ENCODE results near the gene ZCCHC3.
"Not testable (repeated sequence)": the region's sequence is repeated elsewhere in the genome, so short reads cannot be mapped to it uniquely, and the experiment has no call there.

ZCCHC3 gene, protein sequence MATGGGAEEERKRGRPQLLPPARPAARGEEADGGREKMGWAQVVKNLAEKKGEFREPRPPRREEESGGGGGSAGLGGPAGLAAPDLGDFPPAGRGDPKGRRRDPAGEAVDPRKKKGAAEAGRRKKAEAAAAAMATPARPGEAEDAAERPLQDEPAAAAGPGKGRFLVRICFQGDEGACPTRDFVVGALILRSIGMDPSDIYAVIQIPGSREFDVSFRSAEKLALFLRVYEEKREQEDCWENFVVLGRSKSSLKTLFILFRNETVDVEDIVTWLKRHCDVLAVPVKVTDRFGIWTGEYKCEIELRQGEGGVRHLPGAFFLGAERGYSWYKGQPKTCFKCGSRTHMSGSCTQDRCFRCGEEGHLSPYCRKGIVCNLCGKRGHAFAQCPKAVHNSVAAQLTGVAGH

DNA sequence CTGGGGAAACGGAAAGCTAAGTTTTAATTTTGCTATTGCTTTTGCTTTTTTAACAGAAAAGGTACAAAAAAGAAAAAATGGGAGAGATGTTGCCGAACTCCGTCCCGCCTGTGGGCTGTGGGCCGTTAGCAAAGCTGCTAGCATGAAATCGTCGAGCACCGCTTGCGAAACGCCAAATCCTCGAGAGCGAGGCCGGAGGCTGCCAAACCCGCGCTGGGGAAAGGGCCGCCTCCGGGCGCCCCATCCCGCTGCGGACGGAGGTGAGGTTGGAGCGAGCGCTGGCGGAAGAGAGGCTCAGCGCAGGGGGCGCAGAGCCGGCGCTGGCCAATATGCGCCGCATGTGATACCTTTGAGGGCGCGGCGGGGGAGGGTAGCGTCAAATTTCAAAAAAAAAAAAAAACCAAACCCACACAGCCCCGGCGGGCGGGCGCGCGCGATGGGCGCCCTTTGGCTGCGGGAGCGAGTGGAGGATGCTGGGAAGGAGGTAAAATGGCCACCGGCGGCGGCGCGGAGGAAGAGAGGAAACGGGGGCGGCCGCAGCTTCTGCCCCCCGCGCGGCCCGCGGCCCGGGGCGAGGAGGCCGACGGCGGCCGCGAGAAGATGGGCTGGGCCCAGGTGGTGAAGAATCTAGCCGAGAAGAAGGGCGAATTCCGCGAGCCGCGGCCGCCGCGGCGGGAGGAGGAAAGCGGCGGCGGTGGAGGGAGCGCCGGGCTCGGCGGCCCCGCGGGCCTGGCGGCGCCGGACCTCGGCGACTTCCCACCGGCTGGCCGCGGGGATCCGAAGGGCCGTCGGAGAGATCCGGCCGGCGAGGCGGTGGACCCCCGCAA is at the start of gene ZCCHC3:
Gene ZCCHC3 (plus strand): TSS at position 473 of the 827 bp plus-strand sequence. CDS start 17 bp downstream, at position 490.
- peak; percentile 91 for DNase-seq

- DNase-seq: no peak
Measured at GRCh38 chr20:251354-251753, 46.0 kb upstream of the ZCCHC3 start.

DNA sequence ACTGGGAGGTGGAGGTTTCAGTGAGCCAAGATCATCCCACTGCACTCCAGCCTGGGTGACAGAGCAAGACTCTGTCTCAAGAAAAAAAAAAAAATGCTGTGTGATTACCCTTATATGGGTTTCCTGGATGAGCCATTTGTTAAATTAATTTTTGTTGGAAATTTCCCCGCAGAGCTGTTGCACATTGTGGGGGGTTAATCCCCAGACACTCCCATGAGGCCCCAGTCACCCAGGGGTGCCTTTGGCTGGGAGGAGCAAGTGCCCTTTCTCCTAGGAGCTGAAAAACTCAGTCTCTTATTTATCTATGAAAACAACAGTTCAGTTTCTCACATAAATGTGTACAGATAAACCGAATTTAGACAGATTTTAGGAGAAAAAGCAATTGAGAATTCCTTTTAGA is 44.6 kb upstream of the ZCCHC3 start:
- DNase-seq: no peak

- DNase-seq: not testable (repeated sequence)
Measured at GRCh38 chr20:253447-253846, 43.9 kb upstream of the ZCCHC3 start.

DNA sequence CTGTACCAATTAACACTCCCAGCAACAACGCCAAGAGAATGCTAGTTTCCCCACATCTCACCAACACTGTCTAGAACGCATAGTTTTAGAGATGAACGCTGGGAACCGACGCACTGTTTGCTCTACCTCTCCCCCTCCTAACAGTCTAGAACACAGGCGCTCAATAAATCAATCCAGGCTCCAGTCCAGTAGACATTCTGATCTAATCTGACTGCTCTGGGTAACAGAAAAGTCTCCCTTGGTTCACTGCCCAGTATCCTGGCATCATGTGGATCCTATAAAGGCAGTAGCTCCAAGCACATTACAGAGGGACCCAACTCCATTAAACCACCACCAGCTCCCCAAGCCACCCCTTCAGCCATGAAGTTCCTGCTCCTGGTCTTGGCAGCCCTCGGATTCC is 40.0 kb upstream of the ZCCHC3 start, which contains the start of gene DEFB132:
Gene DEFB132 (plus strand): TSS at position 306 of the 400 bp plus-strand sequence. CDS start 55 bp downstream, at position 361.
- no peak for DNase-seq

- no peak for DNase-seq
Measured at GRCh38 chr20:258269-258858, 39.0 kb upstream of the ZCCHC3 start.

- DNase-seq: no peak
Measured at GRCh38 chr20:258963-259362, 38.4 kb upstream of the ZCCHC3 start.

GRCh38 chr20:259981-260380 is 37.4 kb upstream of the ZCCHC3 start:
- DNase-seq: no peak

DNA sequence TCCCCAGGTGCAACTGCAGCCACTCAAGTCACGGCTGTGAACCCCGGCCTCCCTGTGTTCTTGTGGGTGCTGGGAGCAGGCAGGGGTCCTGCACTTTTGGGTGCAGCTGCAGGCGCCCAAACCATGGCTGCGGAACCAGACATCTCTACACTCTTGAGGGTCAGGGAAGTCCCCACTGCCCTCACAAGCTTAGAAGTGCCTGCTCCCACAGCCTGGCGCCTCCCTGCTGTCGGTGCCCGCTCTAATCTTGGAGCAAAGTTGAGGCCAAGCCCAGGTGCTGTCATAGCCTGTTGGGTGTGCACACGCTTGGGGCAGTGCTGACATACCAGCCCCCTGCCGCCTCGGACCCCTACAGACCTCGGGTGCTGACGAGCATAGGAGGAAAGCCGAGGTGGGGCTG is 33.7 kb upstream of the ZCCHC3 start:
- no peak for DNase-seq

DNA sequence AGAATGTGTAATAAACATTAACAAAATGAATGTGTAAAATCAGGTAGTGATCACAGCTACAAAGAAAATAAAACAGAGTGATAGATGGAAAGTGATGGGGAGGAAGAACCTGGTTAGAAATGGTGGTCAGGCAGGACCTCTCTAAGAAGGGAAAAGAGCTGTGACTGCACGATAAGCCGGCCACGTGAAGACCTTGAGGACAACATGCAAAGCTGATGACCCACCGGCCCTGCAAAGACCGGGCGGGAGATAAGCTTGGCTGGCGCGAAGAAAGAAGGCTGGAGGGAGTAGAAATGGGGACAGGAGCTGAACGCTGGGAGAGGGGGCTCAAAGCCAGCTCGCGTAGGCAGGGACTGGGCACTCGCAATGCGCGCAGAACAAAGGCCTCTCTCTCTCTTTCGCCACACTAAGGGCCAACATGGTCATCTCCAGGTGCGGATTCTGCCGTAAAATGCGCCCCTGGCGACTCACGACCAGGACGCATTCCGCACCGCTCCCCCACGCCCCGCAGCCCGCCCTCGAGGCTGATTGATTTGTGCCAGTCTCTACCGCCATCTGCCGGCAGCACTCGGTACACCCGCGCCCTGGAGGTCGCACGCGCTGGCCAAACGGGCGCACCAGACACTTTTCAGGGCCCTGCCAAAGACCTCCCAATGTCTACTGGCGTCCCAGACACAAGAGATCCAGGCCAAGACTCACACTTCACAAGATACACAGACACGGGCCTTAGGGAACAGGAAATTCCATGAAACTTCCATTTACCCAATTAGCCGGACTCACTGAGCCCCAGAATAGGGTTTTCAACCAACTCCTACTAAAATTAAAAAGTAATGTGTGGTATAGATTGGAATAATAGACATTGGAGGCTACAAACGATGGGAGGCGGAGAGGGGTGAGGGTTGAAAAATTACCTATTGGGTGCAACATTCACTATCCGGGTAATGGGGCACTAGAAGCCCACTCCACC is 30.5 kb upstream of the ZCCHC3 start:
- peak; percentile 83 for DNase-seq

GRCh38 chr20:270517-270916 is 26.9 kb upstream of the ZCCHC3 start:
- no peak for DNase-seq

GRCh38 chr20:271069-271468 is 26.3 kb upstream of the ZCCHC3 start:
- no peak for DNase-seq

GRCh38 chr20:271528-271927 is 25.8 kb upstream of the ZCCHC3 start:
- DNase-seq: no peak

DNA sequence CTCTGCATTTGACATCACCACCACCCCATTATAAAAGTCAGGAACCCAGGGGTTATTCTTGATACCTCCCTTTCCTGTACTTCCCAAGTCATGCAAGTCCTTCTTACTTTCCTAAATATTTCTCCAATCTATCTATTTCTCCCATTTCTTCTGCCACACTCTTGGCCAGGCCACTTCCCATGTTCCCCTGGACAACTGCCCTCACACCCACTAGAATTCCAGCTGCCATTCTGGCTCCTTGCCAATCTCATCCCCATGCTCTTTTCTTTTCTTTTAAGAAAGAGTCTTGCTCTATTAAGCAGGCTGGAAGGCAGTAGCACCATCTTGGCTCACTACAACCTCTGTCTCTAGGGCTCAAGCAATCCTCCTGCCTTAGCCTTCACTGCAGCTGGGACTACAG is 24.7 kb upstream of the ZCCHC3 start:
- DNase-seq: no peak

GRCh38 chr20:273884-274283 is 23.5 kb upstream of the ZCCHC3 start:
- no peak for DNase-seq

GRCh38 chr20:275791-276190 is 21.6 kb upstream of the ZCCHC3 start:
- DNase-seq: no peak

DNA sequence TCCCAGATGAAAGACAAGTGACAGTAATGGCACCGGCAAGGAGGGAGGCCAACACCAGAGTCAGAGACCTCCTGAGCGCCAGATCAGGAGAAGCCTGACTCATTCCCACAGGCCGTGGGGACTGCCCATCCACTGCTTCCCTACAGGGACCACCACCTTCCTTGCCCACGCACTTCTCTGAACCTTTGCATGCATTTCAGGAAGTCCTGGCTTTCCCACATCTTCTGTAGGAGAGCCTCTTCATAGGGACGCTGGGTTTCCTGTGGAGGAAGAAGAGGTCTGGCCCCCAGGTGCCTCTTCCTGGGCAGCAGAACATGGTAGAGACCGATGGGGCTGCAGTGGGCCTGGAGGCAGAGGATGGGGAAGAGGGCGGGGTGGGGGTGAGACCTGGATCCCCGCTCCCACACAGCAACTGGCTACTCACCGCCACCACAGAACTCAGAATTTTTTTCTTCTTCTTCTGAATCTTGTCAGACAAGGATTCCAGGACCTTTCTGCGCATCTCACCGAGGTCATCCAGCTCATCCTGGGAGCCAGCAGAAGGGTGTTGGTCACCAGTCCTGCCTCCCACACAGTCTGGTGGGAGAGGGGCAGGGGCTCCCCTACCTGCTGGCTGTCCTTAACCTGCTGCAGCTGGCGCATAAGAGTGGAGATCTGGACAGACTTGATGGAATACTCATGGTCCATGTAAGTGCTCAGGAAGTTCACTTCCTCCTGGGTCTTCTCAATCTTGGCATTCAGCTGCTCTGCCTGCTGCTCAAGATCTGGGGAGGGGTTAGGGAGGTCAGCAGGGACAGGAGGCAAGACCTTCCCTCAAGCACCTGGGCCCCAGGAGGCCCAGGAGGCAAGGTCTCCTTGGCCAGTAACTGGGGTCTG is 20.5 kb upstream of the ZCCHC3 start:
- DNase-seq: no peak

- DNase-seq: no peak
Measured at GRCh38 chr20:277496-277781, 19.9 kb upstream of the ZCCHC3 start.

- DNase-seq: no peak
Measured at GRCh38 chr20:278181-278580, 19.2 kb upstream of the ZCCHC3 start.

DNA sequence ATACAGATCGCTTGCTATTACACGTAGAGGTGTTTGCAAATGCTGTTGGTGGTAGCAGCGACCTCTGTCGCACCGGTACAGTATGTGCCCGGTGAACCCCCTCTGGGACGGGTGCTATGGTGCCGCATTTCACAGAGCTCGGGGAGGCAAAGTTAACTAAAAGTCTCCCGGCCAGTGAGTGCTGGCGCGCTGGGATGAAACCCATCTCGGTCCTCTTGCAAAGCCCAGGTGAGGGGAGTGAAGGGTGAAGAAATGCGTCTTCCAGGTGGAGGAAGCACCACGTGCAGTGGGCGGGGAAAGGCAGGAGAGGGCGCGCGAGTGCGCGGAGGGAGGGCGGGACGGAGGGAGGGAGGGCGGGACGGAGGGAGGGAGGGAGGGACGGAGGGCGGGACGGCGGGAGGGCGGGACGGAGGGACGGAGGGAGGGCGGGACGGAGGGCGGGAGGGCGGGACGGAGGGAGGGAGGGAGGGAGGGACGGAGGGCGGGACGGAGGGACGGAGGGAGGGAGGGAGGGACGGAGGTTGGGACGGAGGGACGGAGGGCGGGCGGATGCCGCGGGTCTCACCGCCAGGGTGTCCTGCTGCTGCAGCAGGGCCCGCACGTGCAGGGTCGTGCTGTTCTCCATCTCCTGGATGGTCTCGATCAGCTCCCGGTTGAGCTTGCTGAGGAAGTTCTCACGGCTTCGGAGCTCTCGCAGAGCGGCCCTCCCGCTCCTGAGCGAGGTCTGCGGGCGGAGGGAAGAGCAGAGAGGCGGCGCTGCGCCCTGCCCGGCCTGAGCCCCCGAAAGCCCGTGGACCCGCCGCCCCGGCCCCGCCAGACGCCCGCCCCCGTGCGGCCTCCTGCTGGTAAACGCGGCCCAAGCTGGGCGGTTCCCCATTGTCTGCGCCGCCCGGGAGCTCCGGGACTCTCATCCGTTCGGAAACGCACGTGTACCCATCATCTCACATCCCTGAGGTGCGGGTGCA is 18.5 kb upstream of the ZCCHC3 start:
- no peak for DNase-seq
